MCF 10A (cell line): ENCODE results near the gene FBLN1. TPM values are rescaled to one million over a fixed set of nuclear protein-coding genes. Genes with fewer than 3 reads are reported as not detected.
A peak's percentile ranks its signal among the peaks of the same experiment; 100 is the strongest.
"Not testable (repeated sequence)": the region's sequence is repeated elsewhere in the genome, so short reads cannot be mapped to it uniquely, and the experiment has no call there.

Source experiments
- BruUV-seq: library from RNA; stranded (reverse); fragments of 400-500 nt; replicated peaks from 2 replicates; lab custom pipeline; 2021; lab: Mats Ljungman, UMichigan
- CTCF ChIA-PET: fragments of 300-600 bp; sonication (Branson Sonifier 250); formaldehyde crosslinking; extraction: SDS; loops from one replicate; lab custom pipeline; 2021; ENCODE audit warnings: antibody characterized with exemption, inconsistent platforms; lab: Yijun Ruan, JAX
- POLR2A ChIA-PET: fragments of 300-600, 350-650 bp; sonication (Branson Sonifier 250); formaldehyde crosslinking; extraction: SDS; loops from one replicate; lab custom pipeline; 2020; ENCODE audit warnings: antibody characterized with exemption, inconsistent platforms; lab: Yijun Ruan, JAX
- DNase-seq: peaks from one replicate; pipeline ENCODE4 v3.0.0-alpha.2; 2018; ENCODE audit not compliant: unreplicated experiment
- H3K27ac Mint-ChIP-seq: one replicate; pipeline ENCODE4 v1.8.0; 2022; ENCODE audit warnings: mild to moderate bottlenecking, low read depth, mixed read lengths; ENCODE audit not compliant: unreplicated experiment
- H3K27me3 Mint-ChIP-seq: one replicate; pipeline ENCODE4 v1.8.0; 2022; ENCODE audit warnings: mixed read lengths; ENCODE audit not compliant: insufficient read depth, unreplicated experiment
- H3K36me3 Mint-ChIP-seq: one replicate; pipeline ENCODE4 v1.8.0; 2022; ENCODE audit warnings: mild to moderate bottlenecking, moderate library complexity, mixed read lengths; ENCODE audit not compliant: insufficient read depth, unreplicated experiment
- H3K4me1 Mint-ChIP-seq: one replicate; pipeline ENCODE4 v1.8.0; 2022; ENCODE audit warnings: mixed read lengths; ENCODE audit not compliant: insufficient read depth, unreplicated experiment
- H3K4me3 Mint-ChIP-seq: one replicate; pipeline ENCODE4 v1.8.0; 2022; ENCODE audit warnings: mild to moderate bottlenecking, moderate library complexity, mixed read lengths; ENCODE audit not compliant: unreplicated experiment
- H3K9me3 Mint-ChIP-seq: one replicate; pipeline ENCODE4 v1.8.0; 2022; ENCODE audit warnings: mixed read lengths; ENCODE audit not compliant: unreplicated experiment
- intact Hi-C: fragments of 100-400 bp; cut with micrococcal nuclease; formaldehyde crosslinking; loops from 2 replicates; pipeline ENCODE4 v1.14.1; 2022
- total RNA-seq: library from RNA; stranded (reverse); gene quantifications from 2 replicates; pipeline ENCODE4 v1.2.3, GENCODE V29; 2022
- TF ChIP-seq, protein P1 (sequence below): fragments of 200-600 bp; IDR thresholded peaks from one replicate; pipeline ENCODE4 v1.8.0; 2022; ENCODE audit warnings: antibody characterized with exemption, mild to moderate bottlenecking; ENCODE audit not compliant: unreplicated experiment

FBLN1 gene
- total RNA-seq, 1 experiment from 2014 or later: 110 TPM

GRCh38 chr22:45533703-45534102, 31.0 kb downstream of the FBLN1 start:
- peaks cover 13% of the 10 kb centered on the region for H3K4me1 Mint-ChIP-seq

GRCh38 chr22:45534339-45535192, 31.9 kb downstream of the FBLN1 start:
- POLR2A ChIA-PET: interaction anchor here (0.9 to 9.3 kb wide), 8 partner anchors 15 to 195 kb away, joined by 3 to 161 read pairs (median 9); no protein-coding TSS in a partner anchor
- intact Hi-C loops: no loop called here
- CTCF ChIA-PET: interaction anchor here (2.7 kb wide), 1 partner anchor 19 kb away, joined by 13 read pairs; no protein-coding TSS in a partner anchor
- Mint-ChIP-seq H3K27ac (peak overlapping the region; percentile 42), H3K36me3 (peaks cover 41% of the 10 kb centered on the region), H3K4me1 (peaks cover 13% of the 10 kb centered on the region), H3K9me3 (no peaks in the 10 kb centered on the region), H3K4me3 (no peak overlapping the region), H3K27me3 (no peaks in the 10 kb centered on the region)
- TF ChIP-seq, protein P1, sequence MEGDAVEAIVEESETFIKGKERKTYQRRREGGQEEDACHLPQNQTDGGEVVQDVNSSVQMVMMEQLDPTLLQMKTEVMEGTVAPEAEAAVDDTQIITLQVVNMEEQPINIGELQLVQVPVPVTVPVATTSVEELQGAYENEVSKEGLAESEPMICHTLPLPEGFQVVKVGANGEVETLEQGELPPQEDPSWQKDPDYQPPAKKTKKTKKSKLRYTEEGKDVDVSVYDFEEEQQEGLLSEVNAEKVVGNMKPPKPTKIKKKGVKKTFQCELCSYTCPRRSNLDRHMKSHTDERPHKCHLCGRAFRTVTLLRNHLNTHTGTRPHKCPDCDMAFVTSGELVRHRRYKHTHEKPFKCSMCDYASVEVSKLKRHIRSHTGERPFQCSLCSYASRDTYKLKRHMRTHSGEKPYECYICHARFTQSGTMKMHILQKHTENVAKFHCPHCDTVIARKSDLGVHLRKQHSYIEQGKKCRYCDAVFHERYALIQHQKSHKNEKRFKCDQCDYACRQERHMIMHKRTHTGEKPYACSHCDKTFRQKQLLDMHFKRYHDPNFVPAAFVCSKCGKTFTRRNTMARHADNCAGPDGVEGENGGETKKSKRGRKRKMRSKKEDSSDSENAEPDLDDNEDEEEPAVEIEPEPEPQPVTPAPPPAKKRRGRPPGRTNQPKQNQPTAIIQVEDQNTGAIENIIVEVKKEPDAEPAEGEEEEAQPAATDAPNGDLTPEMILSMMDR: no peak
- DNase-seq: peak; percentile 8
- BruUV-seq: no TSS peak

More at GRCh38 chr22:45533703-45534102, 31.0 kb downstream of the FBLN1 start:
- ChIA-PET POLR2A (interaction anchor here (0.9 to 9.3 kb wide), 6 partner anchors 16 to 194 kb away, joined by 3 to 161 read pairs (median 14); no protein-coding TSS in a partner anchor), CTCF (interaction anchor here (1.1 to 2.7 kb wide), 3 partner anchors 20 to 30 kb away, joined by 3 to 13 read pairs (median 4); partner anchors contain the start of gene FBLN1)
- Mint-ChIP-seq H3K27me3 (no peaks in the 10 kb centered on the region), H3K27ac (no peak overlapping the region), H3K36me3 (peaks cover 44% of the 10 kb centered on the region), H3K9me3 (no peaks in the 10 kb centered on the region), H3K4me3 (no peak overlapping the region)
- DNase-seq: no peak
- BruUV-seq: no TSS peak
- intact Hi-C loops: no loop called here
- TF ChIP-seq, protein P1: no peak

- BruUV-seq: no TSS peak
- TF ChIP-seq, protein P1: no peak
- ChIA-PET CTCF (interaction anchor here (1.0 to 2.7 kb wide), 4 partner anchors 18 to 289 kb away, joined by 3 to 13 read pairs (median 4); no protein-coding TSS in a partner anchor), POLR2A (interaction anchor here (0.9 to 9.3 kb wide), 10 partner anchors 14 to 81 kb away, joined by 3 to 161 read pairs (median 14); partner anchors contain the start of gene FBLN1)
- no peaks in the 10 kb centered on the region for H3K27me3 Mint-ChIP-seq
- H3K4me3 Mint-ChIP-seq: no peak overlapping the region
- intact Hi-C loops: no loop called here
- no peaks in the 10 kb centered on the region for H3K9me3 Mint-ChIP-seq
- H3K36me3 Mint-ChIP-seq: peaks cover 34% of the 10 kb centered on the region
- no peak for DNase-seq
- peak overlapping the region; percentile 42 for H3K27ac Mint-ChIP-seq
- peaks cover 13% of the 10 kb centered on the region for H3K4me1 Mint-ChIP-seq
These were observed 32.6 kb downstream of the FBLN1 start for GRCh38 chr22:45535290-45535689.

GRCh38 chr22:45535835-45536234, 33.2 kb downstream of the FBLN1 start:
- H3K27ac Mint-ChIP-seq, BruUV-seq, H3K4me3 Mint-ChIP-seq, DNase-seq, H3K9me3 Mint-ChIP-seq, intact Hi-C loops, H3K27me3 Mint-ChIP-seq: not testable (repeated sequence)
- Mint-ChIP-seq H3K36me3 (peaks cover 28% of the 10 kb centered on the region), H3K4me1 (peaks cover 18% of the 10 kb centered on the region)
- ChIA-PET POLR2A (interaction anchor here (1.0 to 9.3 kb wide), 7 partner anchors 14 to 65 kb away, joined by 3 to 161 read pairs (median 15); partner anchors contain the start of gene FBLN1), CTCF (interaction anchor here (1.0 to 1.5 kb wide), 4 partner anchors 31 to 289 kb away, joined by 3 to 4 read pairs (median 3); no protein-coding TSS in a partner anchor)
